Measurements from ENCODE around the gene GRID2. TPM values are rescaled to one million over a fixed set of nuclear protein-coding genes. Genes with fewer than 3 reads are reported as not detected.

The GRID2 gene
- total RNA-seq, 1 donor from 2014 or later = 11.6 TPM

DNA sequence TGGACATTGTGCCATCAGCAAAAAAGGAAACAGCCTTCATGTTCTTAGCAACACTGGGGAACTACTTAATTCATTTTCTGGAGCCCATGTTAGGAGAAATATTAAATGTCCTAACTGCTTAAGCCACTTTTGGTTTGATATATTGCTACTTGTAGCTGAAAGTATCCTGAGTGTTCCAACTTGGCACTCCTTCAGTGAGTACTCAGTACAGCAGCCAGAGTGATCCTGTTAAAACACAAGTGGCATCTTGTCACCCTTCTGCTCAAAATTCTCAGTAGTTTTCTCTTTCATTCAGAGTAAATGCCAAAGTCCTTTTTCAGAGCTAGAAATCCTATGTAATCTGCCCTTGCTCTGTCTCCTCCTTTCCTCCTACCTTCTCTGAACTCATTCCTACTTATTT, 522.0 kb downstream of the GRID2 start:
- Mint-ChIP-seq H3K4me3 (ENCODE audit: unreplicated experiment) (no peak overlapping the region), H3K4me1 (ENCODE audit: unreplicated experiment) (no peaks in the 10 kb centered on the region), H3K9me3 (ENCODE audit: unreplicated experiment) (no peaks in the 10 kb centered on the region), H3K27ac (ENCODE audit: unreplicated experiment) (no peak overlapping the region), H3K36me3 (ENCODE audit: low read depth, unreplicated experiment) (no peaks in the 10 kb centered on the region), H3K27me3 (ENCODE audit: unreplicated experiment) (no peaks in the 10 kb centered on the region)
- TF ChIP-seq, protein P1, sequence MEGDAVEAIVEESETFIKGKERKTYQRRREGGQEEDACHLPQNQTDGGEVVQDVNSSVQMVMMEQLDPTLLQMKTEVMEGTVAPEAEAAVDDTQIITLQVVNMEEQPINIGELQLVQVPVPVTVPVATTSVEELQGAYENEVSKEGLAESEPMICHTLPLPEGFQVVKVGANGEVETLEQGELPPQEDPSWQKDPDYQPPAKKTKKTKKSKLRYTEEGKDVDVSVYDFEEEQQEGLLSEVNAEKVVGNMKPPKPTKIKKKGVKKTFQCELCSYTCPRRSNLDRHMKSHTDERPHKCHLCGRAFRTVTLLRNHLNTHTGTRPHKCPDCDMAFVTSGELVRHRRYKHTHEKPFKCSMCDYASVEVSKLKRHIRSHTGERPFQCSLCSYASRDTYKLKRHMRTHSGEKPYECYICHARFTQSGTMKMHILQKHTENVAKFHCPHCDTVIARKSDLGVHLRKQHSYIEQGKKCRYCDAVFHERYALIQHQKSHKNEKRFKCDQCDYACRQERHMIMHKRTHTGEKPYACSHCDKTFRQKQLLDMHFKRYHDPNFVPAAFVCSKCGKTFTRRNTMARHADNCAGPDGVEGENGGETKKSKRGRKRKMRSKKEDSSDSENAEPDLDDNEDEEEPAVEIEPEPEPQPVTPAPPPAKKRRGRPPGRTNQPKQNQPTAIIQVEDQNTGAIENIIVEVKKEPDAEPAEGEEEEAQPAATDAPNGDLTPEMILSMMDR (IDR thresholded peaks at IDR 0.05; ENCODE audit: unreplicated experiment) = no peak
- DNase-seq (ENCODE audit: low spot score) = no peak

DNA sequence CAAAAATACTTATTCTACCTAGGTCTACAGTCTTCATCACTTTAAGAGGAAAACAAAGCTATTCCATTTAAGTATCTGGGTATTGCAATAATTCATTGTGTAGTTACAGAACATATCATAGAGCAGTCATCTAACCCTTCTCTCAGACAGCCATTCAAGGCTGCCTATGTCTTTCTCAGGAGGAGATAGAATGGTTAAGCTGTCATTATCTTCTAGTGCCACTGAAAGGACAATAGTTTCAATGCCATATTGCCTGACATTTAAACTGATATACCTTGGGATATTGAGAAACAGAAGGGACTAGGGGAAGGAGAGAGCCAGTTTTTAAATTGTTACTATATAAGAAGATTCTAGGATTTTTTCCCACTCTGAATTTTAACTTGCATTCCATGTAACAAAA, 527.0 kb downstream of the GRID2 start:
- Mint-ChIP-seq H3K27ac (ENCODE audit: unreplicated experiment) (no peak overlapping the region), H3K4me1 (ENCODE audit: unreplicated experiment) (peaks cover 3% of the 10 kb centered on the region), H3K27me3 (ENCODE audit: unreplicated experiment) (peaks cover 1% of the 10 kb centered on the region), H3K4me3 (ENCODE audit: unreplicated experiment) (no peak overlapping the region), H3K36me3 (ENCODE audit: low read depth, unreplicated experiment) (no peaks in the 10 kb centered on the region), H3K9me3 (ENCODE audit: unreplicated experiment) (no peaks in the 10 kb centered on the region)
- TF ChIP-seq, protein P1 (IDR thresholded peaks at IDR 0.05; ENCODE audit: unreplicated experiment) = no peak
- no peak for DNase-seq (ENCODE audit: low spot score)

DNA sequence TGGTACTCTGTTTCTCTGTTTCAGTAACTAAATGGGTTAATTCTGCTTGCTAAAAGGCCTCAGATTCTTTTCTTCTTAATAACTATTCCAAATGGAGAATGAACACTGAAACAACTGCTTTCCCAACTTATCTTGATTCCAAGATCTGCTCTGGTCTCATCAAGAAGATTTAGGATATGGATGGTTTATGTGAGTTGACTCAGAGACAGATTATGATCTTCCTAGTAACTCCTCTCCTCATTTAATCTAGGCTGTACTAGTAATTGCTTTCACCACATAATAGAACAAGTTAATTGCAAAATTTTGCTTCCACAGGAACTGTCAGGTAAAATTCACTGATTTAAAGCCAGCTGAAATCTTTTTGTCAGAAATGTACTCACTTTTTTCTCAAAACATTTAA, 537.1 kb downstream of the GRID2 start:
- H3K4me1 Mint-ChIP-seq (ENCODE audit: unreplicated experiment) = peaks cover 3% of the 10 kb centered on the region
- H3K36me3 Mint-ChIP-seq (ENCODE audit: low read depth, unreplicated experiment) = no peaks in the 10 kb centered on the region
- no peaks in the 10 kb centered on the region for H3K9me3 Mint-ChIP-seq (ENCODE audit: unreplicated experiment)
- no peaks in the 10 kb centered on the region for H3K27me3 Mint-ChIP-seq (ENCODE audit: unreplicated experiment)
- no peak for DNase-seq (ENCODE audit: low spot score)
- TF ChIP-seq, protein P1 (IDR thresholded peaks at IDR 0.05; ENCODE audit: unreplicated experiment) = no peak
- H3K27ac Mint-ChIP-seq (ENCODE audit: unreplicated experiment) = no peak overlapping the region
- no peak overlapping the region for H3K4me3 Mint-ChIP-seq (ENCODE audit: unreplicated experiment)

DNA sequence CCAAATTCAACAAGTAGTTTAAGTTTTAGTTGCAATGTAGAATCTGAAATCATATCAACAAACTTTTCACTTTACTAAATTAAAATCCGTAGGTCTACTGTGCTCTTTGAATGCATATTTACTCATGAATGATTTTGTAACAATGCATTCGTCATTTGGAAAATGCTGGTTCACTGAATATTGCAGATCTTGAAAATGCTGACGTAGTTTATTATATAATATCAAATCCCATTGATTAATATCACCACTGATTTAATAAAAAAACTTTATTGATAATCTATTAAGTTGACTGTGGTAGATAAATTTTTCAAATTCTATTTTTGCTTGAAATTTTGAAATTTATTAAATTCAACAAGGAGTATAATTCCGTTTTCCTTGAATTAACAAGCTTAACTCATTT, 540.0 kb downstream of the GRID2 start:
- Mint-ChIP-seq H3K4me3 (ENCODE audit: unreplicated experiment) (no peak overlapping the region), H3K36me3 (ENCODE audit: low read depth, unreplicated experiment) (no peaks in the 10 kb centered on the region), H3K4me1 (ENCODE audit: unreplicated experiment) (peaks cover 8% of the 10 kb centered on the region), H3K27ac (ENCODE audit: unreplicated experiment) (no peak overlapping the region), H3K9me3 (ENCODE audit: unreplicated experiment) (no peaks in the 10 kb centered on the region), H3K27me3 (ENCODE audit: unreplicated experiment) (no peaks in the 10 kb centered on the region)
- TF ChIP-seq, protein P1 (IDR thresholded peaks at IDR 0.05; ENCODE audit: unreplicated experiment) = no peak
- no peak for DNase-seq (ENCODE audit: low spot score)

DNA sequence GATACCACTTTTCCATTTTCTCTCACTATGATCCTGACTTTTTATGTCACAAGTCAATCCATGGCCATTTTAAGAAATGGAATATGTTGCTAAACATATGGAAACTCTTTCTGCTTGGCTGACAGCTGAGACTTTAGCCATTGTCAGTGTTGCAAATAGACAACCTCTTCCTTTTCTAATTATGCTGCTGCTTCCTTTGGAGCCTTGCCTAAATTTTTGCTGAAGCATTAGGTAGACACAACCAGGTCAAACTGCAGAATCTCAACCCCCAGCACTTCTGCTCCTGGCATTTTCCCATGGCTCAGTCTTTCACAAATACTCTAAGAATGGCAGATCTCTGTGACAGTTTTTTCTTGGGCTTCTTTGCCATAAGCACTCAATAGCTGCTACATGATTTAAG, 543.3 kb downstream of the GRID2 start:
- no peak for DNase-seq (ENCODE audit: low spot score)
- TF ChIP-seq, protein P1 (IDR thresholded peaks at IDR 0.05; ENCODE audit: unreplicated experiment) = no peak
- Mint-ChIP-seq H3K4me3 (ENCODE audit: unreplicated experiment) (no peak overlapping the region), H3K27me3 (ENCODE audit: unreplicated experiment) (no peaks in the 10 kb centered on the region), H3K36me3 (ENCODE audit: low read depth, unreplicated experiment) (no peaks in the 10 kb centered on the region), H3K27ac (ENCODE audit: unreplicated experiment) (no peak overlapping the region), H3K9me3 (ENCODE audit: unreplicated experiment) (no peaks in the 10 kb centered on the region), H3K4me1 (ENCODE audit: unreplicated experiment) (peaks cover 6% of the 10 kb centered on the region)
